Measurements from ENCODE around the gene THRB.
"Not testable (repeated sequence)": the region's sequence is repeated elsewhere in the genome, so short reads cannot be mapped to it uniquely, and the experiment has no call there.

THRB gene

GRCh38 chr3:24123596-24123995 is 371.1 kb downstream of the THRB start:
- no peak for DNase-seq (ENCODE audit: low read depth in 2 of 2, low spot score in 1 of 2)

- no peak for DNase-seq (ENCODE audit: low read depth in 2 of 2, low spot score in 1 of 2)
Observed at GRCh38 chr3:24120434-24120833, 374.2 kb downstream of the THRB start.

GRCh38 chr3:24119321-24119751 is 375.3 kb downstream of the THRB start:
- DNase-seq (ENCODE audit: low read depth in 2 of 2, low spot score in 1 of 2), result no peak

GRCh38 chr3:24117508-24117907 is 377.1 kb downstream of the THRB start:
- DNase-seq (ENCODE audit: low read depth in 2 of 2, low spot score in 1 of 2), result no peak

GRCh38 chr3:24111711-24112110 is 382.9 kb downstream of the THRB start:
- no peak for DNase-seq (ENCODE audit: low read depth in 2 of 2, low spot score in 1 of 2)

- DNase-seq (ENCODE audit: low read depth in 2 of 2, low spot score in 1 of 2), result no peak
Observed at GRCh38 chr3:24110051-24110450, 384.6 kb downstream of the THRB start.

- DNase-seq (ENCODE audit: low read depth in 2 of 2, low spot score in 1 of 2), result no peak
Observed at GRCh38 chr3:24101676-24102168, 392.9 kb downstream of the THRB start.

- DNase-seq (ENCODE audit: low read depth in 2 of 2, low spot score in 1 of 2), result no peak
Observed at GRCh38 chr3:24100696-24101402, 393.8 kb downstream of the THRB start.

GRCh38 chr3:24096695-24097290 is 397.9 kb downstream of the THRB start:
- DNase-seq (ENCODE audit: low read depth in 2 of 2, low spot score in 1 of 2), result no peak

GRCh38 chr3:24096271-24096670 is 398.4 kb downstream of the THRB start:
- DNase-seq (ENCODE audit: low read depth in 2 of 2, low spot score in 1 of 2), result no peak

GRCh38 chr3:24094818-24095217 is 399.8 kb downstream of the THRB start:
- DNase-seq (ENCODE audit: low read depth in 2 of 2, low spot score in 1 of 2), result not testable (repeated sequence)

- DNase-seq (ENCODE audit: low read depth in 2 of 2, low spot score in 1 of 2), result no peak
Observed at GRCh38 chr3:24088782-24089181, 405.9 kb downstream of the THRB start.

- no peak for DNase-seq (ENCODE audit: low read depth in 2 of 2, low spot score in 1 of 2)
Observed at GRCh38 chr3:24087469-24087868, 407.2 kb downstream of the THRB start.

GRCh38 chr3:24086617-24087404 is 407.8 kb downstream of the THRB start:
- no peak for DNase-seq (ENCODE audit: low read depth in 2 of 2, low spot score in 1 of 2)

GRCh38 chr3:24086206-24086605 is 408.4 kb downstream of the THRB start:
- no peak for DNase-seq (ENCODE audit: low read depth in 2 of 2, low spot score in 1 of 2)

GRCh38 chr3:24072193-24072592 is 422.5 kb downstream of the THRB start:
- DNase-seq (ENCODE audit: low read depth in 2 of 2, low spot score in 1 of 2), result no peak

- no peak for DNase-seq (ENCODE audit: low read depth in 2 of 2, low spot score in 1 of 2)
Observed at GRCh38 chr3:24069045-24069444, 425.6 kb downstream of the THRB start.

GRCh38 chr3:24067483-24067882 is 427.2 kb downstream of the THRB start:
- no peak for DNase-seq (ENCODE audit: low read depth in 2 of 2, low spot score in 1 of 2)
